ENCODE results near the gene HCN2.

- peak; percentile 84 for TF ChIP-seq POLR2A (IDR thresholded peaks at IDR 0.05; ENCODE audit: low read depth, low read length)
- no peak for TF ChIP-seq CTCF (IDR thresholded peaks at IDR 0.05 in 2 of 3, conservative IDR thresholded peaks at IDR 0.05 in 1 of 3; ENCODE audit: control insufficient read depth in 2 of 3, extremely low read depth in 1 of 3, insufficient read depth in 1 of 3, low read depth in 3 of 3, low read length in 3 of 3)
- TF ChIP-seq ZNF24 (IDR thresholded peaks at IDR 0.05): no peak
- TF ChIP-seq POU2F2 (IDR thresholded peaks at IDR 0.05; ENCODE audit: borderline replicate concordance, low read depth, low read length): no peak
These were observed 72.7 kb downstream of the HCN2 start for GRCh38 chr19:662207-662961.
